ENCODE results near the gene ATG7.

GRCh38 chr3:11552289-11553264 is 280.4 kb downstream of the ATG7 start:
- TF ChIP-seq, protein P1, sequence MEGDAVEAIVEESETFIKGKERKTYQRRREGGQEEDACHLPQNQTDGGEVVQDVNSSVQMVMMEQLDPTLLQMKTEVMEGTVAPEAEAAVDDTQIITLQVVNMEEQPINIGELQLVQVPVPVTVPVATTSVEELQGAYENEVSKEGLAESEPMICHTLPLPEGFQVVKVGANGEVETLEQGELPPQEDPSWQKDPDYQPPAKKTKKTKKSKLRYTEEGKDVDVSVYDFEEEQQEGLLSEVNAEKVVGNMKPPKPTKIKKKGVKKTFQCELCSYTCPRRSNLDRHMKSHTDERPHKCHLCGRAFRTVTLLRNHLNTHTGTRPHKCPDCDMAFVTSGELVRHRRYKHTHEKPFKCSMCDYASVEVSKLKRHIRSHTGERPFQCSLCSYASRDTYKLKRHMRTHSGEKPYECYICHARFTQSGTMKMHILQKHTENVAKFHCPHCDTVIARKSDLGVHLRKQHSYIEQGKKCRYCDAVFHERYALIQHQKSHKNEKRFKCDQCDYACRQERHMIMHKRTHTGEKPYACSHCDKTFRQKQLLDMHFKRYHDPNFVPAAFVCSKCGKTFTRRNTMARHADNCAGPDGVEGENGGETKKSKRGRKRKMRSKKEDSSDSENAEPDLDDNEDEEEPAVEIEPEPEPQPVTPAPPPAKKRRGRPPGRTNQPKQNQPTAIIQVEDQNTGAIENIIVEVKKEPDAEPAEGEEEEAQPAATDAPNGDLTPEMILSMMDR (IDR thresholded peaks at IDR 0.05; ENCODE audit: borderline replicate concordance, extremely low read depth, low read length, poor library complexity, severe bottlenecking), result no peak
- TF ChIP-seq EZH2 (IDR thresholded peaks at IDR 0.05; ENCODE audit: borderline replicate concordance, low read depth, low read length, severe bottlenecking), result no peak
